Transverse colon (tissue), 3 donors: ENCODE results near the gene SATB2.

ENCODE experiments used
- CTCF ChIP-seq, 5 experiments: fragments of 200-600 bp in 3 of 5; fragments of 450-650 bp in 2 of 5; sonication (generic) in 3 of 5; IDR thresholded peaks; 1 replicate in 2 of 5; 2 replicates in 3 of 5; pipeline ENCODE4 v1.5.1; 2016 to 2017; ENCODE audit warnings: antibody characterized with exemption in 5 of 5, inconsistent platforms in 3 of 5, mild to moderate bottlenecking in 2 of 5, moderate library complexity in 1 of 5
- EP300 ChIP-seq: sonication (generic); formaldehyde crosslinking; IDR thresholded peaks from one replicate; pipeline ENCODE4 v1.6.1; 2017; ENCODE audit warnings: antibody characterized with exemption, low read depth

GRCh38 chr2:199468561-199469513, 11.1 kb upstream of the SATB2 start:
- TF ChIP-seq CTCF (IDR thresholded peaks at IDR 0.05) (no peak), EP300 (no peak)
